ENCODE measurements around the gene MEX3D.

Gene MEX3D

DNA sequence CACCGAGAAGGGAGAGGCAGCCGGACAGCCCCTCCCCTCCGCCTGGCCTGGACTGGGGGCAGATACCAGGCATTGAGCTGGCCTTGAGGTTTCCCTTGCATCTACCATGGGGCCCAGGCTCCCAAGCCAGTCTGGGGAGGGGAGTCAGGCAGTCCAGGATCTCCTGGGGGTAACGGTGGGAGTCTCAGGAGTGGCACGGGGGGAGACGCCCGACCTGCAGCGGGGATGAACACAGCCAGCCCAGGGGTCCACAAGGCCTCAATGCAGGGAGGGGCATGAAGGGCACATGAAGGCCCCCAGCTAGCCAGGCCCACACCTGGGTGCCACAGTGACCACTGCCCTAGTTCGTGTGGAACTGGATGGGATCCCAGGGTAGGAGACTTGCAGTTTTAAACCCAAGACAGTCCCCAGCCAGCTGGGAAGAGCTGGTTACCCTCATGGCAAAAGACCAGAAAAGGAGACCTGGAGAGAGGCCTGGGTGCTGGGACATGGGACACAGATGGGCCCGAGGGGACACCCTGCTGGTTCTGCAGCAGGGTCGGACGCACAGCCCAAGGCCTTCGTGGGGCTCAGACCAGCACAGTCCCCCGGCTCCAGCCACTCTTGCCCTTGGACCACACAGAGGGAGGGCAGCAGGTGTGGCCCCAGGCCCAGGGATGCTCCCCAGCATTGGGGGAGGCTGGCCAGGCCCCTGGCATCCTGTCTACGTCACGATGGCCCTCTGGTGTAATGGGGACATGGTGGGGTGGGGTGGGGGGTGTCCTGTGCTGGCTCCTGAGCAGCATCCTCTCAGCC is 41.8 kb upstream of the MEX3D start:
- Histone ChIP-seq H4K20me1 (ENCODE audit: insufficient read depth, low read length) (no peaks in the 10 kb centered on the region), H3K9me3 (ENCODE audit: low read length) (no peaks in the 10 kb centered on the region), H3K79me2 (ENCODE audit: insufficient read depth, low read length) (peaks cover 1% of the 10 kb centered on the region), H3K4me1 (ENCODE audit: insufficient read depth, low read length, severe bottlenecking) (peaks cover 33% of the 10 kb centered on the region), H3K4me3 (ENCODE audit: low read depth, low read length, poor library complexity, severe bottlenecking) (no peak overlapping the region), H3K27ac (ENCODE audit: low read depth, low read length, poor library complexity, severe bottlenecking) (peak overlapping the region; percentile 93), H3K27me3 (ENCODE audit: insufficient read depth, low read length) (no peaks in the 10 kb centered on the region), H3K9ac (ENCODE audit: low read length) (no peak overlapping the region), H3K36me3 (ENCODE audit: insufficient read depth, low read length) (peaks cover 56% of the 10 kb centered on the region), H3K9me2 (ENCODE audit: low read depth, low read length) (no peaks in the 10 kb centered on the region), H3F3A (ENCODE audit: insufficient read depth, low read length) (peaks cover 21% of the 10 kb centered on the region; the same call in 1 of the 2 replicates), H2AFZ (ENCODE audit: low read length) (no peak overlapping the region), H3K4me2 (ENCODE audit: low read length) (no peak overlapping the region)
- TF ChIP-seq EZH2 (IDR thresholded peaks at IDR 0.05; ENCODE audit: borderline replicate concordance, low read length) = no peak
- TF ChIP-seq CTCF (IDR thresholded peaks at IDR 0.05; ENCODE audit: low read length) = no peak

DNA sequence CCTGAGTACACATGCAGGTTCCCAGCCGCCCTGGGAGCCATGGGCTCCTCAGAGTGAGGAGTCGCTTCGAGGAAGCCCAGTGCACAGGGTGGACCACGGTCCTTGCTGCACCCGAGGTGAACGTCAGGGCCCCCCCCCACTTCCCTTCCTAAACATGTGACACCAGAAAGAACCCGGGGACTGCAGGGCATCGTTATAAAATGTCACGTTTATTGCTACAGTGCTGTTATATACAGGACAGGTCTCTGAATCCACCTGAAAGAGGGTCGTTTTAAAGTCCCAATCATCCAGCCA is 40.9 kb upstream of the MEX3D start:
- Histone ChIP-seq H3K4me1 (ENCODE audit: insufficient read depth, low read length, severe bottlenecking) (peaks cover 40% of the 10 kb centered on the region), H3K27ac (ENCODE audit: low read depth, low read length, poor library complexity, severe bottlenecking) (peak overlapping the region; percentile 93), H4K20me1 (ENCODE audit: insufficient read depth, low read length) (no peaks in the 10 kb centered on the region), H3F3A (ENCODE audit: insufficient read depth, low read length) (peaks cover 21% of the 10 kb centered on the region; the same call in 1 of the 2 replicates), H3K4me3 (ENCODE audit: low read depth, low read length, poor library complexity, severe bottlenecking) (no peak overlapping the region), H3K27me3 (ENCODE audit: insufficient read depth, low read length) (no peaks in the 10 kb centered on the region), H3K9ac (ENCODE audit: low read length) (no peak overlapping the region), H3K9me3 (ENCODE audit: low read length) (no peaks in the 10 kb centered on the region), H3K4me2 (ENCODE audit: low read length) (no peak overlapping the region), H3K9me2 (ENCODE audit: low read depth, low read length) (no peaks in the 10 kb centered on the region), H2AFZ (ENCODE audit: low read length) (no peak overlapping the region), H3K36me3 (ENCODE audit: insufficient read depth, low read length) (peaks cover 51% of the 10 kb centered on the region), H3K79me2 (ENCODE audit: insufficient read depth, low read length) (peaks cover 10% of the 10 kb centered on the region)
- TF ChIP-seq EZH2 (IDR thresholded peaks at IDR 0.05; ENCODE audit: borderline replicate concordance, low read length) (no peak), CTCF (IDR thresholded peaks at IDR 0.05; ENCODE audit: low read length) (no peak)

DNA sequence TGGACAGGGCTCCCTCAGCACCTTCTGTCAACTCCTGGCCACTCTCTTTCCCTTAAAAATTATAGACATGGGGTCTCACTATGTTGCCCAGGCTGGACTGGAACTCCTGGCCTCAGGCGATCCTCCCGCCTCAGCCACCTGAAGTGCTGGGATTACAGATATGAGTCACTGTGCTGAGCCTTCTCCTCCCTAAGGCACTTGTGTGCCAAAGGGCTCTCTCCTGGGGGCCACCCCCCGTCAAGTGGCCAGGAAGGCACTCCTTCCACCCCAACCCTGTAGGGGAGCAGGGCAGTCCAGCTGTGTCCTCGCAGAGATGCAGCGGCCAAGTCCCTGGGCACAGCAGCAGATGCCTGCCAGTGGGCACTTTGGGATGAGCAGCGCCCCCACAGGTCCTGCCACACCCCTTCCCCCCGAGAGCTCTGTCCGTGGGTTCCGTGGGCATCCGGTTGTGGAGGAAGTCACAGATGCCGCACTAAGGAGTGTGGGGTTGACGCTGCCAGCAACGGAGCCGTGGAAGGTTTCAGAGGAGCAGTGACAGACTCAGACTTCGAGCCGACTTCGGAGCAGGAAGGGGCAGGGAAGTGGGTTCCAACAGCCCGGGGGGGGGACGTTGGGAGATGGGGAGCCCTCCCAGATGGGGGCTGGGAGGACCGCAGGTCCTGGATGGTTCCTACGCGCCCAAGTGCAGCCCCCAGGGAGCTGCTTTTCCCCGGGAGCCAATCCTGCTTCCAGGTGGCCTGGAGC is 40.4 kb upstream of the MEX3D start:
- Histone ChIP-seq H3K4me2 (ENCODE audit: low read length) (no peak overlapping the region), H3K27me3 (ENCODE audit: insufficient read depth, low read length) (no peaks in the 10 kb centered on the region), H3F3A (ENCODE audit: insufficient read depth, low read length) (peaks cover 21% of the 10 kb centered on the region; the same call in 1 of the 2 replicates), H3K27ac (ENCODE audit: low read depth, low read length, poor library complexity, severe bottlenecking) (peak overlapping the region; percentile 93), H2AFZ (ENCODE audit: low read length) (no peak overlapping the region), H4K20me1 (ENCODE audit: insufficient read depth, low read length) (no peaks in the 10 kb centered on the region), H3K9ac (ENCODE audit: low read length) (no peak overlapping the region), H3K4me3 (ENCODE audit: low read depth, low read length, poor library complexity, severe bottlenecking) (no peak overlapping the region), H3K4me1 (ENCODE audit: insufficient read depth, low read length, severe bottlenecking) (peaks cover 45% of the 10 kb centered on the region), H3K9me2 (ENCODE audit: low read depth, low read length) (no peaks in the 10 kb centered on the region), H3K36me3 (ENCODE audit: insufficient read depth, low read length) (peaks cover 49% of the 10 kb centered on the region), H3K9me3 (ENCODE audit: low read length) (no peaks in the 10 kb centered on the region), H3K79me2 (ENCODE audit: insufficient read depth, low read length) (peaks cover 15% of the 10 kb centered on the region)
- TF ChIP-seq EZH2 (IDR thresholded peaks at IDR 0.05; ENCODE audit: borderline replicate concordance, low read length) (no peak), CTCF (IDR thresholded peaks at IDR 0.05; ENCODE audit: low read length) (peak; percentile 25; the same call in 1 of the 2 replicates)

All from OCI-LY1 (cell line).